Stimulated activated CD4-positive, alpha-beta T cell treated with anti-CD3 and anti-CD28 coated beads, Interleukin-2, amount 100 ng/mL, for 24 hours (primary cell): Measurements from ENCODE around the gene SPATA46.

Experiments used
- DNase-seq, 2 donors: peaks; one replicate each; pipeline ENCODE4 v3.0.0-alpha.2; 2020

SPATA46 gene

DNA sequence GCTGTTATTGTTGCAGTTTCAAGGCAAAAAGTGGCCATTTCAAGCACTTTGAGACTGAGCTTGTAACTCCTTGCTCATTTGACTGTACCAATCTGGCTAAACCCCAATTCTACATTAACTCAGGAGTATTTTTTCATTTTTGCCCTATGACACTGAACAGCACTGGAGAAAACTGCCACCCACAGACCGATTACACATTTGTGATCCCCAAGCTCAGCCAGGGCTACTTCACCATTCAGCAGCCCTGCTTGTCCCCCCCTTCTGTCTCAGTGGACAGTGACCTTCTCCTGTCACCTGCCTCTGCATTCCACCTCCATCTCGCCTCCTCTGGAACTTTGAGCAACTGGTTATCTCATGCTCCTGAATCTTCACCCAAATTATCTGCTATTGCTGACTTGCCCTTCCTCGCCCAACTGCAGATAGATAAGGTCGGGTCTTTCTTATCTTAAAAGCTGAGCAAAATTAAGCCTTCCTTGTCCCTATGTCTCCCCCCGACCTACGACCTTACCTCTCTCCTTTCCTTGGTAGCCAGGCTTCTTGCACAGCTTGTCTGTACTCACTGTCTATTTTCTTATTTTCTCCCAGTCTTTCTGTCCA is 25.3 kb downstream of the SPATA46 start:
- no peak for DNase-seq

DNA sequence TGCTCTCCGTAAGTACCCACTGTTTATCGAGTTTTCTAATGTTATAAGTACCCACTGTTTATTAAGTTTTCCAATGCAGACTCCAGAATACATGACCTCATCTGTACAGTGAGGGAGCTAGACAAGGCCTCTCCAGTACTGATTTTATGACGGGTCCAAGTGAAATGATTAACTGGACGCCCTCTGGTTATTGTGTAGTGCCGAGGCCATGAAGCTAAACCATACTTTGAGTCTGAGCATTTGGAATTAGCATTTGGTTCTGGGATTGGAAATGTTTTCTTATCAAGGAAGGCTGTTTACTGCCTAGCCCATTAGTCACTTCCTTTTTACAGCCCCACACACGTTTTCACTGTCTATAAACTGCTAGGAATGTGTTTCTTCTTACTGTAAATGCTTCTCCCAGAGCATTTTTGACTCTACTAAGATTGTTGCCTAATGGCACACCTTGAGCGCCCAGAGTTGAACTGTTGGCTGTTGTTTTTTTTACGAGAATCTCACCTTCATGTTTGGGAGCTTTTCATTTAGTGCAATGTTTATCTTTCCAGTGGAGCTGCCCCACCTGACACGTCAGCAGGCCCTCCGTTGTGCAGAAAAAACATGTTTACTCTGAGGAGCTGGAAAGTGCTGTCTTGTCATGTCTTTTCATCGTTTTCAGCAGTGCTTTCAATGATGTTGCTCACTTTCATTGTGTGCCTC is 26.9 kb downstream of the SPATA46 start:
- no peak for DNase-seq

GRCh38 chr1:162347281-162347680 is 29.4 kb downstream of the SPATA46 start:
- no peak for DNase-seq

- no peak for DNase-seq
Measured at GRCh38 chr1:162343470-162343869, 33.2 kb downstream of the SPATA46 start.

DNA sequence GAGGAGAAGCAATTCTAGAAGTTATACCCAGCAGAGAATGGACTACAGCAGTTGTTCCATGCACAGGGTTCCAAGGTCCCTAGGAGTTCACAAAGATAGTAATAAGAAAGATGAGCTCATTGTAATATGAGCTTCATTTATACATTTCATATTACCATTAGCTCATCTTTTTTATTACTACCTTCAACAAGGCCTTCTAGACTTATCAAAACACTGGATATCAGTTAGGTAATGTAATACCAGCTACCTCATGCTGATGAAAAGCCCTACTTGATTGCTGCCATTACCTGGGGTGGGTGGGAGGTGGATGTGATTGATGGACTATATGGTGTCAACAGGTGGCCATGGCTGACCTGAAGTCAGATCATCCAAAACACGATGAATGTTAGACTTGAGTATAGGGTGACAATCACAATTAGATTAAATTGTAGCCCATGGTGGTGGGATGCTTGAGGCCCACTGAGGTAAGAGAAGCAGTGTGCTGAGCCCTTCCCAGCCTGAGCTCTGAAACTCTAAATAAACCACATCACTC is 34.1 kb downstream of the SPATA46 start:
- DNase-seq: no peak

DNA sequence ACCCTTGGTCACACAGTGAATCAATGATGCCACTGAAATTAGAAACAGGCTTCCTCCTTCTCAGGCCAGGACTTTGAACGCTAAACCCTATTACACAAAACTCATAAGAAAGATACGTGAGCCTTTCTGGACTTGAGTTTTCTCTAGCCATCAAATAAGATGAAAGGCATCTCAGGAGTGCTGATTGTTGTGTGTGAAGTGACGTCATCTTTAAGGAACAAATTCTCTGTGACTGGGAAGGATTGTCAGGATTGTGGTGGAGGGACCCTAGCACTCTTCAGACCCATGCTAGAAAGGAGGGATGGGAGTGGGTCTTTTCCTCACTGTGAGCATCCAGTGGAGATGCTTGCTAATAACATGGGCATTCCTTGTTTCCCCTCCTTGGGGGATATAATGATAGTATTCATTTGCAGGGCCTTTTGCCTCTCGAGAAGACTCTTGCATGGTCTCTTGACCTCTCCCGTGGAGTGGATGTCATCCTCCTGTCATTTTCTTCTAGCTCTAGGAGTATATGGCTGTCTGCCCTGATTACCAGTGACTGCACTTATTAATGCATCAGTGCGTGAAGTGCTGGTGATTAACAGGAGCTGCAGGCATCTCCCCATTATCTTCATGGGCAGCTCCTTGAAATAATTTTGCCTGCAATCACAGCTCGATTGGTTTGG is 39.9 kb downstream of the SPATA46 start:
- DNase-seq: no peak

DNA sequence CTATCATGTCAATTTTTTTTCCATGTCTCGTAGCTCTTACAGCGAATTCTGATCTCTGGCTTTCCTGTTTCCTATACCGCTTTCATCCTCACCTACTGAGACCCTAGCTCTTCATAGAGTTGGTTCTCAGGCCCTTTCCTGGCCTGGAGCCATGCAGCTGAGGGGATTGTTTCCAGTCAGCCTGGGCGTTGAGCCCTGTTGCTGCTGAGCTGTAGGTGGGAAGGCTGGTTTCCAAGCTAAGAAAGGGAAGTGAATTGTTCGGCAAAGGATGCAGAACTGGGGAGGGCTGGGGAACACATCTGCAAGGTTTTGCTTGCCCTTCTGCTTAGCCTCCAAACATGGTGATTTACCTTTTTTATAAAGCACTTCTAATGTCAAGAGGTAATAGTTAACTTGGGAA is 41.5 kb downstream of the SPATA46 start:
- DNase-seq: no peak

DNA sequence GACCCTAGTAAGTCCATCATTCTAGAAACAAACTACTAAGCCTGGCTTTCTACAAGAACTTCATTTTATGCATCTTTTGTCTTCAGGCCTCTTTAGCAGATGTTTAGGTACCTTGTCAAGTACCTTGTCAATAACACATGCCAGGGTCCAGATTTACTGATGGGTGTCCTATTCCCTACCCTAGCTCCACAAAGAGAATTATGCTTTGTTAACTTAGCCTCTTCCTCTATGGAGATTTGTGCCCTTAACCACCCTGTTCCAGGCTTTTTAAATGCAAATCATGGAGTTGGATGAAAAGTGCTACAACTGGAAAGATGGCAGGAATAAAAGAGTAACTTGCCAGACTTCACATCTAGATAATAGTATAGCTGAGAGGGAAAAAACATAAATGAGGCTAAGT is 42.7 kb downstream of the SPATA46 start:
- no peak for DNase-seq

- DNase-seq: no peak
Measured at GRCh38 chr1:162329826-162330225, 46.8 kb downstream of the SPATA46 start.

DNA sequence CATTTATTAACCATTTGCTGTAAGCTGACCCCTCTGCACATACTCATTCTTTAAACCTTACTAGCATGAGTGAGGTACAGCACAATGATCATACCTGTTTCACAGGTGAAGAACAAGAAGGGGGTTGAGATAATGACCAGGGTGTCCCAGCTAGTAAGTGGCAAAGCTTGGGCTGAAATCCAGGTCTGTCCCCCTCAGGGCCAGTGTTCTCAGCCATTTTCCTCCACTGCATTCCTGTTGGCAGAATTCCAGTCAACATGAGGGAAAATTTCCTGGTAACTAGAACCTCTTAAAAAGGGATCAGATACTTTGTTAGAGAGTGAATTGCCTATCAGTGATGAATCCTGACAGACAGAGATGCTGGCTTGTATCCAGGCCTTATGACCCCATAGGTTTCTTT is 48.1 kb downstream of the SPATA46 start:
- no peak for DNase-seq

DNA sequence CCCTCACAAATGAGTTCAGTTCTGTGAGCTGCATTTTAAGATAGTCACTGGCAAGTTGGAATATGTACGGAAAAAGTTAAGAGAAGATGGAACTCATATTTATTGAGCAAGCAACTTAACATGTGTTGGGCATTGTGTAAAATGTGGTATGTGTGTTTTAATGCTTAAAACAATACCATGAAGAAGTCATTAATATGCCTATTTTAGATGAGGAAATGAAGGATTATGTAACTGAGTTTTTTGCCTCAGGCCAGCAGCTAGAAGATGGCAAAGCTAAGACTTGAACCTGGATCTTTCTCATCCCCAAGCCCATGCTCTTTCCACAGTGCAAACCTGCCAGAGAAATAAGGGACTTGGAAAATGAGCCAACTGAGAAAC is 48.9 kb downstream of the SPATA46 start:
- DNase-seq: no peak

- DNase-seq: no peak
Measured at GRCh38 chr1:162327144-162327787, 49.4 kb downstream of the SPATA46 start.

GRCh38 chr1:162326559-162326958 is 50.1 kb downstream of the SPATA46 start:
- no peak for DNase-seq

DNA sequence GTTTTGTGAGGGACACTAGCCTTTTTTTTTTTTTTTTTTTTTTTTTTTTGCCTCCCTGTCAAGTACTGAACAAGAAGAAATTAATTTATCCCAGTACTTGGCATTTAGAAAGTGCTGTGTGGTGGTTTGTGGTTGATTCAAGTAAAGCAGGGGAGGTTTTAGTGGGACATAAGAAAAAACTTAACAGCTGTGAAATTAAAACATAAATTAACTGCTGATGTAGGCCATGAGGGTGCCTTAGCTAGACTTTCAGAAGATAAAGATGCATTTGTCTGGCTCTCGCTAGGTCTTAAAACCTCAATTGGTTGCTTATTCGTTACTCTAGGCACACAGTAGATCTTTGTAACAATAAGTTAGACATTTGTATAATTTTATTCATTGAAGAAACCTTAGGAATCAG is 52.3 kb downstream of the SPATA46 start:
- DNase-seq: no peak
